HG02970 (cell line): ENCODE measurements around the gene SIN3A.
A peak's percentile ranks its signal among the peaks of the same experiment; 100 is the strongest.
"Not testable (repeated sequence)": the region's sequence is repeated elsewhere in the genome, so short reads cannot be mapped to it uniquely, and the experiment has no call there.

Experiments used
- ATAC-seq: cut with Tn5 transposase; IDR thresholded peaks from one replicate; pipeline ENCODE4 v1.9.1; 2021; ENCODE audit warnings: mild to moderate bottlenecking, moderate library complexity, moderate number of reproducible peaks; ENCODE audit not compliant: unreplicated experiment, low FRiP score

The SIN3A gene

DNA sequence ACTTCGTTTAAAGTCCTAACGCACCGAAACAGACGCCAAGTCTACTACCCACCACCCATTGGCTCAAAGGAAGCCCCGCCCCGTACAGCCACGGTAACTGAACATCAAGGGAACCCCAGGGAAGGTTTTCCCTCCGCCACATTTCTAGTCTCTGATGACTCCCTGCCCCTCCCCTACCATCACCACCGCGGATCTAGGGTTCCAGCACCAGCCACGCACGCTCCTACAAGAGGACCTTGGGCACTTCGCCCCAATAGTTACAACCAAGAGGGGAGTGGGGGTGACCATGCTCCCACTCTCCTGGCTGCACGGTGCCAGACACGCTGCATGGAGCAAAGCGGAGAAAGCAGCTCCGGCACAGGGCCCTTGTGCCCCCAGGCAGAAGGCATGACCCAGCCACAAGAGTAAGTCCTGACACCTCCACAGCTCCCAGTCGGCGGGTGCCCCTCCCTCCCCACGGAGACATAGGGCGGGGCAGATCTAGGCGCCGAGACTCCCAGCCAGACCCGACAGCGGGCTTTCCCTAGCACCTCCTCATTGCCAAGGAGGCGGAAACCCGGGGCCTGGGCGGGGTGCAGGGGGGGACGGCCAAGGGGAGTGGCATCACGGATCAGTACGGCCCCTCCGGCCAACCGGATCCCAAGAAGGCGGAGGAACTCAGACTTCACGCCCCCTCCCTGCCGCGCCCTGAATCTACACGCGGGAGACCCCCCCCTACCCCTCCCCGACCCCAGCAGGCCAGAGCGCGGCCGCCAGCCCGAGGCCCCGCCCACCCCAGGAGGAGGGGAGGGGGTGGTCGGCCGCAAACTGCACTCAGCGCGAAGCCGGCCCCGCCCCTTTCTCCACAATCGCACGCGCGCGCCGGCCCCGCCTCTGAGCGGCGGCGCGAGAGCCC is 936 bp downstream of the SIN3A start:
- peak; percentile 17 for ATAC-seq

DNA sequence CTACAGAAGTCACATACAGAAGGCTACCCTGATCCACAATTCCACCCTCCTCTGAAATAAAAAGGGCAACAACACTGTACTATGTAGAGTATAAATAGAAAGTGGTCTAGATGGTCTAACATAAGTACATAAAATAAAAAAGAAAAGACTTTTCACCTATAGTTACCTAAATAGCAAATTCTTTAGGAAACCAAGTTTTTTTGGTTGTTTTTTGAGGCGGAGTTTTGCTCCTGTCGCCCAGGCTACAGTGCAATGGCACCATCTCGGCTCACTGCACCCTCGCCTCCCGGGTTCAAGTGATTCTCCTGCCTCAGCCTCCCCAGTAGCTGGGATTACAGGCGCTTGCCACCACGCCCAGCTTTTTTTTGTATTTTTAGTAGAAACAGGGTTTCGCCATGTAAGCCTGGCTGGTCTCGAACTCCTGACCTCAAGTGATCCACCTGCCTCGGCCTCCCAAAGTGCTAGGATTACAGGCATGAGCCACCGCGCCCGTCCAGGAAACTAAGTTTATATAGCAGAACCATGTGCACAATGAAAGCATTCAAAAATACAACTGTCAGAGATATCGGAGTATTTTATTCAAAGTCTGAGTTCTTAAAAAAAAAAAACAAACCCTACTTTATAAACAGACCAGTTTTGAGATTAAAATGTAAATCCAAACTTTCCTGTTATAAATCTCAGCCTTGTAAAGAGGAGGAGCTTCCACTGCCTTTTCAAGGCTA is 1.7 kb downstream of the SIN3A start:
- no peak for ATAC-seq

DNA sequence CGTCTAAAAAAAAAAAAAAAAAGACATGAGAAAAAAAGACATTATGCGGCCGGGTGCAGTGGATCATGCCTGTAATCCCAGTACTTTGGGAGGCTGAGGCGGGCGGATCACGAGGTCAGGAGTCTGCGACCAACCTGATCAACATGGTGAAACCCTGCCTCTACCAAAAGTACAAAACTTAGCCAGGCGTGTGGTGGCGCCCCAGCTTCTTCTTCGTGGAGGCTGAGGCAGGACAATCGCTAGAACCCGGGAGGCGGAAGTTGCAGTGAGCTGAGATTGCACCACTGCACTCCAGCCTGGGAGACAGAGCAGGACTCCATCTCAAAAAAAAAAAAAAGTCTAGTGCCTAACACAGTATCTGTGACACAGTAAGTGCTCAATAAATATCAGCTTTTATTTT is 3.3 kb downstream of the SIN3A start:
- ATAC-seq, result not testable (repeated sequence)

DNA sequence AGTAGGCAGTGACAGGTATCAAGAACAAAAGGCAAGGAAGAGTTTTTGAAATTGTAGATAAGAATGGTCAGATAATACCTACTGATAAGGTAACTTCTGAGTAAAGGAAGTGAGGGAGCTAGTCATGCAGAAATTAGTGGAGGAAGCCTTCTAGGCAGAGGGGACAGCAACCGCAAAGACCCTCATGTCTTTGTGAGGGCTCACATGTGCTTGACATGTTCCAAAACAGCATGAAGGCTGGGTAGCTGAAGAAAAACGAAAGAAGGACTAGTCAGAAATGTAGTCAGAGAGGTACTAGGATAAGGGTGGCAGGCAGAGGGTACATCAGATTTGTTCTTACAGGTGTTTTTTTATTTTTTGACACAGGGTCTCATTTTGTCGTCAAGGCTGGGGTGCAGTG is 5.3 kb downstream of the SIN3A start:
- ATAC-seq, result no peak

DNA sequence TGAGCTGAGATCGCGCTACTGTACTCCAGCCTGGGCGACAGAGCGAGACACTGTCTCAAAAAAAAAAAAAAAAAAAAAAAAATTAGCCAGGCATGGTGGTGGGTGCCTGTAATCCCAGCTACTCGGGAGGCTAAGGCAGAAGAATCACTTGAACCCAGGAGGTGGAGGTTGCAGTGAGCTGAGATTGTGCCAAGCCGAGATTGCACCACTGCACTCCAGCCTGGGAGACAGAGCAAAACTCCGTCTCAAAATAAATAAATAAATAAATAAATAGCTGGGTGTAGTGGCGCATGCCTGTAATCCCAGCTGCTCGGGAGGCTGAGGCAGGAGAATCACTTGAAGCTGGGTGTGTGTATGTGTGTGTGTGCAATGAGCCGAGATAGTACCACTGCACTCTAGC is 6.2 kb downstream of the SIN3A start:
- ATAC-seq, result not testable (repeated sequence)

DNA sequence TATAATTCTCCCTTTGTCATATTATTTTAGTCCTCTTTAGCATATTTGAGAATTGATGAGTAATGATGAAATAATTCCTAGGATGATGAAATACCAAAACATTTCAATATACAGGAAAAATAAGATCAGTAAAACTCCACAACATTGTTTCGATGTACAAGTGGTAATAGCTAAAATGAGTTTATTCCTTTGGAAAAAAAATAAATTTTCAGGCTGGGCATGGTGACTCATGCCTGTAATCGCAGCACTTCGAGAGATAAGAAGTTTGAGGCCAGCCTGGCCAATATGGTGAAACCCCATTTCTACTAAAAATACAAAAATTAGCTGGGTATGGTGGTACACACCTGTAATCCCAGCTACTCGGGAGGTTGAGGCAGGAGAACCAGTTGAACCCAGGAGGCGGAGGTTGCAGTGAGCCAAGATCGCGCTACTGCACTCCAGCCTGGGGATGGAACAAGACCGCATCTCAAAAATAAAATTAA is 7.5 kb downstream of the SIN3A start:
- not testable (repeated sequence) for ATAC-seq

DNA sequence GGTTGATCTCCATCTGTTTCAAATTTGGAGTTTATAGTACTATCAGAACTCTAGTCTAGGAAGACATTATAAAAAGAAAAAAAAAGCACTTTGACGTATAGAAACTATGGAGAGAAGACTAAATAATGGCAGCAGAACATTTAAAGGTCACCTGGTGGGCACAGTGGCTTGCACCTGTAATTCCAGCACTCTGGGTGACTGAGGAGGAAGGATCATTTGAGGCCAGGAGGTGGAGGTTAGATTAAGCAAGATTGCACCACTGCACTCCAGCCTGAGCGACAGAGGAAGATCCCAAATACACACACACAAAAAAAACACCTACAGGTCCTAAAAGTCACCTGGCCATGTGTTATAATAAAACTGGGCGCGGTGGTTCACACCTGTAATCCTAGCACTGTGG is 13.8 kb downstream of the SIN3A start:
- no peak for ATAC-seq

DNA sequence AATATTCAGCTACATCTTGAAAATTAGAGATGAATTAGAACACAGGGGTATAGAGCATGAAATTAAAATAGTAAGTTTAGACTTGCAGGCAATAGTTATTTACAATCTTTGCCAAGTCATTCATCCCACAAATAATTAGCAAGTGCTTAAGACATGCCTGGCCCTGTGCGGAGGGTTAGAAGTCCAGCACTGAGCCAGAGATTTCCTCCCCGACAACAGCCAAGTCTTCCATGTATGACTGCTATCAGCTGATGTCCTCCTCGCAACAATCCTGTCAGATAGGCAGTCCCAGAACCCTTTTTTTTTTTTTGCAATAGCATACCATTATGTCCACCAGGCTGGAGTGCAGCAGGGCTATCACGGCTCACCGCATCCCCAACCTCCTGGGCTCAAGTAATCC is 14.6 kb downstream of the SIN3A start:
- ATAC-seq, result no peak

DNA sequence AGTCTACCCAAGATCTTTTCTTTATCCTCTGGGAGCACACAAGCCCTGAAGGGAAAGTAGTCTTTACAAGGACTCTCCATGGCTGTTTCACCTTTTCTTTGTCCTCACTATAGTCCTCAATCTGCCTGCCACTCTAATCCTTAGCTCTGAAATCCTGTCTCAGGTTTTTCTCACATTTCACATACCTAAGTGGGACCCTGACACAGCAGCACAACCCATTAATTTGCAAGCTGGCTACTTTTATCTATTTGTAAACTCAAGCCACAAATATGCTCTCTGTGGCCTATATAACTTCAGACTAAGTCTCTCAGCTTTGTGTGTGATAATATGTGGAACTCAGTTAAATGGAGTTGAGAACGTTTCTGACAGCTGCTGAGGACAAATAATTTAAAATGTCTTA is 19.8 kb downstream of the SIN3A start:
- no peak for ATAC-seq

DNA sequence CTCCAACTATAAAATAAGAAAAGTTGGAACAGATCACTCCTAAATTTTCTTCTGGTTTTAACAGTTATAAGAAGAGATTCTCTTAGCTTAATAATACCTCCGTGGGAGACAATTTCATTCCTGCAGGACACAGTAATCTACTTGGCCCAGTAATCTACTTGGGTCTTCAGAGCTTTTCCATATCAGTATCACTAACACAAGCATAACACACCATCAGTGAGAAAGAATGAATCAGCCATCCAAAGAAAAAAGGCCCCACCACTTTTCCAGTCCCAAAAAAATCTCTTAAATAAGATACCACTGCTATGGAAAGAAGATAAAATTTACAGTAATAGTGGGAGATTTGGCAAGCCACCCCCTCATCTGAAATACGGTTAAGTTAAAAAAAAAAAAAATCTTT is 20.2 kb downstream of the SIN3A start:
- ATAC-seq, result no peak

DNA sequence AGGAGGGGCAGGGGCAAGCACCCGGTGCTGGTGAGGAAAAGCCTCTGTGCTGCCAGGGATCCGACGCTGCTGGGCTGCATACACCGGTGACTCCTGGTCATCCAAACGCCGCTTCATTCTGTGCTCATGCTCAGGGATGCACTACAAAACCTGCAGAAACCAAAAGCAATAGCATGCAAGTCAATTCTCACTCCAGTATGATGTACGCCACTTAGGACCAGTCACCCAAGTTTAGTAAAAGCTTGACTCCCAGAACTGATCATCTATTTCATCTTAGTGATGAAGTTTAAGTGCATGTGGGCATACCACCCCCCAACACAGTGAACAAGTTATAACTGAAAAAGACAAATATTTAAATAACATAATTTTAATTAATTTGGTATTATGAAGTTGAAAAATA is 21.2 kb downstream of the SIN3A start:
- ATAC-seq, result no peak

DNA sequence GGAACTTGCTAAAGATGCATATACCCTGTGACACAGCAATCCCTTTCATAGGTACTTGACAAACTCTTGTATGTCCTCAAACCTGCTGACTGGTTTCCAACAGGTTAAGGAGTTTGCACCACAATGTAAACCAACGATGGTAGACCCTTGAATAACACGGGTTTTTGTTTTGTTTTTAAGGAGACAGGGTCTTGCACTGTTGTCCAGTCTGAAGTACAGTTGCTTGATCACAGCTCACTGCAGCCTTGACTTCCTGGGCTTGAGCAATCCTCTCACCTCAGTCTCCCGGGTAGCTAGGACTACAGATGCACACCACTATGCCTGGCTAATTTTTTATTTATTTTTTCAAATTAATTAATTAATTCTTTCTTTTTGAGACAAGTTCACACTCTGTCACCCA is 23.3 kb downstream of the SIN3A start:
- no peak for ATAC-seq

DNA sequence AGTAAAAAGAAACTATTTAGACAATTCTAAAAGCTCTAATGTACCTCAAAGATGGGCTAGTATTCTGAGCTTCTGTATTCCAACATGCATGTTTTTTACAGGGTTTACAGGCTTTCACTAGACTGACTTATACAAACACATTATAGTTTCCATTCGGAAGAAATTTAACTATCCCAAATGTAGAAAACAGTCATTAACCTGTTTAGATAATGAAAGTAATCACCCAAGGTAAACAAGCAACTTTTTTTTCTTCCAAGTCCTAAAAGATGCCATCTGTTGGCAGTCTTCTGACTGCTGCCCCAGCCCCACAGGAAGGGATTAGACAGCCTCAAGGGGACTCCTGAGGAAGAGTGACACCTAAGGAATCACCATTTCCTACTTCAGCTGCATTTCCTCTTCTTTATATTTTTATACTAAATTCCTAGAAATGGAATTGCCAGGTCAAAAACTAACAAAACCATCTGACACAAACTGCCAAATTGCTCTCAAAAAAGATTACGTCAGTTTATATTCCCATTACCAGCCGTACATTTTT is 25.5 kb downstream of the SIN3A start:
- no peak for ATAC-seq

DNA sequence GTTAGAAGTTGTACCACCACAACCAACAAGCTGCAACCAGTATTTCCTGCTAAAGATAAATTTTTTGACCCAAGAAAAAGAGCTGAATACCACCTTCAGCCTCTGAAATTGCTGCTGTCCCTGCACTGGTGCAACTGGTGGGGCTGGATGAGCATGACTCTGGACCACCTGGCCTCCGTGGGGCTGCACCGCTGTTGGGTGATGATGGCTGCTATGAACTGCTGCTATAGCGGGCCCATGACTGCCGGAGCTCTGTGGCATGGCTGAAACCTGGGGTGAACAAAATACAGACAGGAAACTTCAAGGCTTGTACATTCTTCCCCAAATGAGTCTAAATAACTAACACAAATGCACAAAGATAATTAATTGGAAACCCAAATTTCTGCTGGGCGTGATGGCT is 28.9 kb downstream of the SIN3A start:
- ATAC-seq, result no peak

DNA sequence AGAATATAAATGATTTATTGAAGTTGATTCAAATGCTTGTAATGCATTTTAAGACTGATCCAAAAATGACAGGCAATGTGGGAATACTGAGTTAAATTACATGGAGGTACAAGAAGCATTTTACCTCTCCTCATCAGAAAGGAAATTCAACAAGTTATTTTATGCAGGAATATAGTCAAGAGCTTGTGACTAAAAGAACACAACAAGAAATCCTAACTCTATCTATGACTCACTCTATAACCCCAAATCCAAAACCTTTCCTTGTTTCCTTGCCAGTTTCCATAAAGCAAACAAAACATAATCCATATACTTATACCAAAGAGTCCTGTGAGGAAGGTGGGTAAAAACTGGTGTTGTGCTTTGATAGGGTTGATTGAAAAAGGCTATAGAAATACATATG is 30.8 kb downstream of the SIN3A start:
- no peak for ATAC-seq

DNA sequence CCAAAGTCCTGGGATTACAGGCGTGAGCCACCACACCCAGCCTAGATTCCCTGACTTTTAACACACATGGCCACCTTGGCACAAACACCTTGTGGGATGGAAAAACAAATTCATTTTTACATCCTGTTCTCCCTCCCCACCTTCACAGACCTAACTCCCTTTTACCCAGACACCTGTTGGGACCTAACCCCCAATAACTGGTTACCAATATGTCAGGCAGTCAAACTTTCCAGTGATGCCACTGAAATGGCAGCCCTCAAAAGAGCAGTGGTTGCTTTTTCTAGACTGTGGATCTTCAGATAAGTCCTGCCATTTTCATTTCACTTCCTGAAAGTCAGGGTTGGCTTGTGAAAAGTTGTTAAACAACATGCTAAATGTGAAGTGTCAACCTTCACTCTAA is 34.9 kb downstream of the SIN3A start:
- no peak for ATAC-seq

DNA sequence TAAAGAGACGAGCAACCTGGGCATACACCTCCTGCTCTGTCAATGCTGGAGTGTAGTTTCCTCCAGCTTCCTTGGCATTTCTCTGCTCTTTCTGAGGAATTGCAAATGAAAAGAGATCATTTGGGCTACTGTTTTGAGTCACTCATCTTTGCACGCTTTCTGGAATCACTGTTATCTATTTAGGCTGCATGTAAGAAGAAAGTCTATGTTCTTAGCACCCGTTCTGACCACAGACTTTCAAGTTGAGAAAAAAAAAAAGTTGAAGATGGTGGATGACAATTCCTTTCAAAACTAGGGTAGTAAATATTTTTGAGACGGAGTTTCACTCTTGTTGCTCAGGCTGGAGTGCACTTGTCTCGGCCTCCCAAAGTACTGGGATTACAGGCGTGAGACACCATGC is 41.3 kb downstream of the SIN3A start:
- ATAC-seq, result no peak

DNA sequence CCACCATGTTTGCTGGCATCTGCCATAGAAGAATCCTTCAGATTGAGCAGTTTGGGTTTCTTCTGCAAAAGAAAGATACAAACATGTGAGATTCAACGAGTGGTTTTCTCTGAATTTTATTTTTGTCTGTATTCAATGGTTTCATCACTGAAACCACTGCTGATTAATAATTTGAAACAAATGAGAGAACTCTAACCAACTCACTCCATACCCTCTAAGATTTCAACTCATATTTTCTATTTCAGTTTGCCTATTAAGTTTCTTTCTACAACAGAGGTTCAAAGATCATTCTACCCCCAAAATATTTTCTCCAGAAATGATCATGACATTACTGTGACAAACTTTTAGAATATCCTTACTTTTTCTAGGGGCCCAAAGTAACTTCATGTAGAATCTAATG is 44.4 kb downstream of the SIN3A start:
- ATAC-seq, result no peak

DNA sequence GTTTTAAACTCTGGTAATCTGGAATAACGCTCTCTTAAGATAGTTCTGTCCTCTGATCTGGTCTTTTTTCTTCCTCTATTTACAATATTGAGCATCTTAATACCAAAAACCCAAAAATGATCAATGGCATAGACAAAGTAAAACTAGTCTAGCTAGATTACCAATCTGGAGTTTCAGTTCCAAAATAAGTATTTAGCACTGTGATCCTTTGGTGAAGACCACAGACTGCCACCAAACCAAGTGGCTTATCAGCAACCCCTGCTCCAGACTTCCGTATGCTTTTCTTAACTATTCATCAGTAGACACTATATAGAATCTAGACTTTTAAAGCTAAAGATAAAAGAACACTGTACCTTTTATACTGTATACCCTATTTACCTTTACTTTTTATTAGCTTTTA is 47.6 kb downstream of the SIN3A start:
- no peak for ATAC-seq

DNA sequence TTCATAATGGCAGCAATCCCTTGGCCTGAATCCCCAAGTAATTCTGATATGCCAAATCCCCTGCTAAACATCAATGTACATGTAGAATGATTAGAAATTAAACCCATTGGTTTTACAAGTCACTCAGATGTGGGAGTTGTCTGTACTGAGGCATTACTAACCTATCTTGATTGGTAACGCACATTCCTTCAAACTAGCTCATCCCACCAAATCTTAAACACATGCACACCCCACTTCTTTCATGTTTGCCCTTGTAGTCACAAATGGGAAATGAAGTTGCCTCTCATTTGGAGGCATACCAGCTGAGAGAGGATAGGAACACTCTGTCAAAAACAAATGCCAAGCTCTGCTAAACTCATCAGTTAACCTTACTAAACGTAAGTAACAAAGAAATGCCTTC is 54.0 kb downstream of the SIN3A start:
- no peak for ATAC-seq

DNA sequence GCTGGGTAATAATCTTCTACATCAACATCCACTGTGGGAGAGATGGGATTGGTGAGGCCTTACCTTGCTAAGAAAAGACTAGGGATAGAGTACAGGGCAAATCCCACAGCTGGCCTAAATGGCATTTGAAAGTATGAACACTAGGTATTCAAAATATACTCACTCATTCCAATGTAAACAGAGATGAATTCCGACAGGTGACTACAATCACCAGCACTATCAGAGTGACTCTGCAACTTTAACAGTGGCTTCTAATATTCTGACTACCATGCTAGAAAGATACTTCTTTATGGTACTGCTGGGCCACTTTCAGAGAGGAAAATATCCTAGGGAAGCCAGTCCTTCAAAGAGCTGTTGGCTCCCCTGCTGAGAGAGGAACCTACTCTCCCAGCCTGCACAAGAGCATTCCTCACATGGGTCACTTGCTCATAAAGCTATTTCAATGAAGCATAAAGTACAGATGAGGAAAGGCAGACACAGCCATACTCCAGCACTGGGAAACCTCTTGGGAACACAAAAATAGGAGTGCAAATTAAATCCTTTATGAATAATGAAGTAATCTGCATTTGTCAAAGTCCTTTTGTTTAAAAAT is 61.6 kb downstream of the SIN3A start:
- no peak for ATAC-seq
